Measurements from ENCODE around the gene FABP2.

DNA sequence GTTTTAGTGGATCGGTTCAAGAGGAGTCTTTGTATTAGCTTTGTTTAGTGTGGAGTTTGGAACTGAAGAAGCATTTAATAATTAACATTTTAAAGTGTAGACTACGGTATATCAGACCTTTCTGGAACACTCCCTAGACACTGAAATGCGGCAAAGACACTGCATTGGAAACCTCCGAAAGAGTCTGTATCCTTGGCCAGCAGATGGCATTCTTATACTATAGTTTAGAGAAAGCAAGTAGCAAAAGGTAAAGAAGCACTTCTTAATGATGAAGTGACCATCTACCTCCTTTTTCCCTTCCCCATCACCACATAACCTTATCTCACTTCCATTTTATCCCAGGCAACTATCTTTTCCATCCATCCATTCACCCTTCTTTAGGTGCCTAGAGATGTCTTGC, 7.6 kb downstream of the FABP2 start:
- no peak for TF ChIP-seq GATA3 (IDR thresholded peaks at IDR 0.05; ENCODE audit: low read depth, low read length)
- TF ChIP-seq GATA2 (IDR thresholded peaks at IDR 0.05; ENCODE audit: low read depth, low read length), result no peak
